Stimulated activated CD8-positive, alpha-beta memory T cell treated with anti-CD3 and anti-CD28 coated beads, Interleukin-12 subunit alpha, Interleukin-12 subunit beta, amount 100 ng/mL, for 4 hours (primary cell): ENCODE measurements around the gene ELP1.
"Not testable (repeated sequence)": the region's sequence is repeated elsewhere in the genome, so short reads cannot be mapped to it uniquely, and the experiment has no call there.

Experiments
- DNase-seq: peaks from one replicate; pipeline ENCODE4 v3.0.0-alpha.2; 2020; ENCODE audit warnings: low read depth

The ELP1 gene

GRCh38 chr9:108854641-108855528 lies 79.0 kb downstream of the ELP1 start:
- no peak for DNase-seq

GRCh38 chr9:108854094-108854493 lies 79.8 kb downstream of the ELP1 start:
- DNase-seq: no peak

- no peak for DNase-seq
These were observed 81.8 kb downstream of the ELP1 start for GRCh38 chr9:108852079-108852478.

- DNase-seq: no peak
These were observed 82.8 kb downstream of the ELP1 start for GRCh38 chr9:108851138-108851537.

- no peak for DNase-seq
These were observed 83.5 kb downstream of the ELP1 start for GRCh38 chr9:108850293-108850897.

GRCh38 chr9:108848296-108848695 lies 85.6 kb downstream of the ELP1 start:
- DNase-seq: not testable (repeated sequence)

GRCh38 chr9:108845947-108846346 lies 88.0 kb downstream of the ELP1 start:
- no peak for DNase-seq

GRCh38 chr9:108845507-108845906 lies 88.4 kb downstream of the ELP1 start:
- no peak for DNase-seq

GRCh38 chr9:108844856-108845255 lies 89.1 kb downstream of the ELP1 start:
- DNase-seq: no peak

GRCh38 chr9:108844391-108844790 lies 89.5 kb downstream of the ELP1 start:
- no peak for DNase-seq

- no peak for DNase-seq
These were observed 91.2 kb downstream of the ELP1 start for GRCh38 chr9:108842610-108843295.

- not testable (repeated sequence) for DNase-seq
These were observed 94.4 kb downstream of the ELP1 start for GRCh38 chr9:108839561-108839960.

- no peak for DNase-seq
These were observed 95.9 kb downstream of the ELP1 start for GRCh38 chr9:108838017-108838416.

- DNase-seq: no peak
These were observed 96.4 kb downstream of the ELP1 start for GRCh38 chr9:108837530-108837929.

- no peak for DNase-seq
These were observed 97.1 kb downstream of the ELP1 start for GRCh38 chr9:108836781-108837180.

GRCh38 chr9:108836319-108836718 lies 97.6 kb downstream of the ELP1 start:
- no peak for DNase-seq

GRCh38 chr9:108835831-108836230 lies 98.1 kb downstream of the ELP1 start:
- DNase-seq: no peak

GRCh38 chr9:108834959-108835665 lies 98.8 kb downstream of the ELP1 start:
- no peak for DNase-seq

- DNase-seq: no peak
These were observed 101.8 kb downstream of the ELP1 start for GRCh38 chr9:108832179-108832500.

- DNase-seq: no peak
These were observed 102.3 kb downstream of the ELP1 start for GRCh38 chr9:108831496-108832178.

GRCh38 chr9:108830272-108830671 lies 103.7 kb downstream of the ELP1 start:
- no peak for DNase-seq

GRCh38 chr9:108823829-108824228 lies 110.1 kb downstream of the ELP1 start:
- no peak for DNase-seq
